Erythroblast (primary cell): Measurements from ENCODE around the gene NPB.

ENCODE experiments used
- GATA1 ChIP-seq: IDR thresholded peaks from 2 replicates; pipeline ENCODE4 v1.6.1; 2011; ENCODE audit warnings: low read depth, mild to moderate bottlenecking, control low read depth, low read length, moderate library complexity
- POLR2A ChIP-seq: IDR thresholded peaks from 2 replicates; pipeline ENCODE4 v1.6.1; 2011; ENCODE audit warnings: mild to moderate bottlenecking, low read length

DNA sequence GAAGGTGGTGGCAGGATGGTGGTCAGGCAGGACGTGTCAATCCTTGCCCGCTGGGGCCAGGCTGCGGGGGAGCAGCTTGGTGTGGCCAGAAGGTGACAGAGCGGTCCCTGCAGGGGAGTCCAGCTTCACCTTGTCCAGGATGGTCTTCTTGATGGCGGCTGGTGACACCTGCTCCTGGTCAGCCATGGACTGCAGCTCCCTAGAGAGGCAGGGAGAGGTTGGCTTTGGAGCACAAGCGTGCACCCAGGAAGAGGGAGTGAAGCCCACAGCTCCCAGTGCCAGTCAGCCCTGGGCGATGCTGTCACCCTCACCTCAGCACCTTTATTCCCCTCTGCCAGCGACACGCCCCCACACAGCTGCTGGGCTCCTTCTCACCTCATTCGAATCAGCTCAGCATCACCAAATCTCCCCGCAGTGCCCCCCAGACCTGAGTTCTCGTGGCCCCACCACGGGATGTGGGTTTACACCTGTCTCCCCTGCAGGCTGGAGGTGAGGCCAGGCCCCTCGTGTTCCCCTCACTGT, 31.2 kb downstream of the NPB start:
- TF ChIP-seq POLR2A (no peak), GATA1 (no peak)
